Measurements from ENCODE around the gene SRL.

- TF ChIP-seq CTCF (conservative IDR thresholded peaks at IDR 0.05; ENCODE audit: low read depth, low read length) (no peak), EZH2 (IDR thresholded peaks at IDR 0.05; ENCODE audit: low read length, unreplicated experiment) (no peak)
Observed at GRCh38 chr16:4183237-4184037, 58.4 kb downstream of the SRL start.

Measured in PC-3 (cell line).